ENCODE results near the gene SESTD1.

DNA sequence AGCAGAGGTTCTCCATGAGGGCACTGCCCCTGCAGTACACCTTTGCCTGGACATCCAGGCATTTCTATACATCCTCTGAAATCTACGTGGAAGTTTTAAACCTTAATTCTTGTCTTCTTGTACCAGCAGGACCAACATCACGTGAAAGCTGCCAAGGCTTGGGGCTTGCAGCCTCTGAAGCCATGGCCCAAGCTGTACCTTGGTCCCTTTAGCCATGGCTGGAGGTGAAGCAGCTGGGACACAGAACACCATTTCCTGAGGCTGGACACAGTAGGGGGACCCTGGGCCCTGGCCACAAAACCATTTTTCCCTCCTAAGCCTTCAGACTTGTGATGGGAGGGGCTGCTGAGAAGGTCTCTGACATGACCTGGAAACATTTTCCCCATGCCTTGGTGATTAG is 181.9 kb downstream of the SESTD1 start:
- TF ChIP-seq, protein P1, sequence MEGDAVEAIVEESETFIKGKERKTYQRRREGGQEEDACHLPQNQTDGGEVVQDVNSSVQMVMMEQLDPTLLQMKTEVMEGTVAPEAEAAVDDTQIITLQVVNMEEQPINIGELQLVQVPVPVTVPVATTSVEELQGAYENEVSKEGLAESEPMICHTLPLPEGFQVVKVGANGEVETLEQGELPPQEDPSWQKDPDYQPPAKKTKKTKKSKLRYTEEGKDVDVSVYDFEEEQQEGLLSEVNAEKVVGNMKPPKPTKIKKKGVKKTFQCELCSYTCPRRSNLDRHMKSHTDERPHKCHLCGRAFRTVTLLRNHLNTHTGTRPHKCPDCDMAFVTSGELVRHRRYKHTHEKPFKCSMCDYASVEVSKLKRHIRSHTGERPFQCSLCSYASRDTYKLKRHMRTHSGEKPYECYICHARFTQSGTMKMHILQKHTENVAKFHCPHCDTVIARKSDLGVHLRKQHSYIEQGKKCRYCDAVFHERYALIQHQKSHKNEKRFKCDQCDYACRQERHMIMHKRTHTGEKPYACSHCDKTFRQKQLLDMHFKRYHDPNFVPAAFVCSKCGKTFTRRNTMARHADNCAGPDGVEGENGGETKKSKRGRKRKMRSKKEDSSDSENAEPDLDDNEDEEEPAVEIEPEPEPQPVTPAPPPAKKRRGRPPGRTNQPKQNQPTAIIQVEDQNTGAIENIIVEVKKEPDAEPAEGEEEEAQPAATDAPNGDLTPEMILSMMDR (IDR thresholded peaks at IDR 0.05): no peak
- TF ChIP-seq POLR2AphosphoS5 (IDR thresholded peaks at IDR 0.05): no peak
- TF ChIP-seq EP300 (IDR thresholded peaks at IDR 0.05): no peak
